Smooth muscle cell (in vitro differentiated cells): ENCODE results near the gene CADM4. TPM values are rescaled to one million over a fixed set of nuclear protein-coding genes. Genes with fewer than 3 reads are reported as not detected.

Experiments
- DNase-seq: peaks from one replicate; lab custom pipeline; 2025; ENCODE audit not compliant: unreplicated experiment; lab: John Stamatoyannopoulos, UW
- H2AFZ ChIP-seq: fragments of 200-600 bp; sonication (generic); 2 replicates; pipeline ENCODE4 v1.6.0; 2016; ENCODE audit warnings: antibody characterized with exemption, low read depth, mild to moderate bottlenecking
- H3F3A ChIP-seq: fragments of 200-600 bp; sonication (generic); 2 replicates; pipeline ENCODE4 v1.6.0; 2017; ENCODE audit warnings: antibody characterized with exemption, low read depth
- H3K27ac ChIP-seq: fragments of 200-600 bp; sonication (generic); 2 replicates; pipeline ENCODE4 v1.5.1; 2016; ENCODE audit warnings: low read depth, mild to moderate bottlenecking
- H3K27me3 ChIP-seq: fragments of 200-600 bp; sonication (generic); 2 replicates; pipeline ENCODE4 v1.6.1; 2016; ENCODE audit warnings: low read depth, mild to moderate bottlenecking
- H3K36me3 ChIP-seq: fragments of 200-600 bp; sonication (generic); 2 replicates; pipeline ENCODE4 v1.5.1; 2016; ENCODE audit warnings: low read depth
- H3K4me1 ChIP-seq: fragments of 200-600 bp; sonication (generic); 2 replicates; pipeline ENCODE4 v1.5.1; 2016; ENCODE audit warnings: low read depth
- H3K4me2 ChIP-seq: fragments of 200-600 bp; sonication (generic); 2 replicates; pipeline ENCODE4 v1.6.0; 2016; ENCODE audit warnings: mild to moderate bottlenecking
- H3K4me3 ChIP-seq: fragments of 200-600 bp; sonication (generic); 2 replicates; pipeline ENCODE4 v1.5.1; 2016; ENCODE audit warnings: mild to moderate bottlenecking
- H3K79me2 ChIP-seq: fragments of 200-600 bp; sonication (generic); 2 replicates; pipeline ENCODE4 v1.6.0; 2016; ENCODE audit warnings: low read depth, mild to moderate bottlenecking
- H3K9ac ChIP-seq: fragments of 200-600 bp; sonication (generic); 2 replicates; pipeline ENCODE4 v1.6.0; 2016; ENCODE audit warnings: low read depth
- H3K9me3 ChIP-seq: fragments of 200-600 bp; sonication (generic); replicated peaks from 2 replicates; pipeline ENCODE4 v1.5.1; 2016; ENCODE audit warnings: low read depth
- H4K20me1 ChIP-seq: fragments of 200-600 bp; sonication (generic); 2 replicates; pipeline ENCODE4 v1.6.0; 2016; ENCODE audit warnings: low read depth
- WGBS: methylation state at CpG from one replicate; pipeline ENCODE4 v1.1.7; 2016; ENCODE audit warnings: low lambda C conversion rate; 5-methylcytosine and 5-hydroxymethylcytosine counted together
- polyA plus RNA-seq: library from polyadenylated mRNA; unstranded; fragments of >200 nt; fragmentation: Nextera tagmentation; extraction: Ambion mirVana; gene quantifications from 2 replicates; pipeline ENCODE4 v1.2.1, GENCODE V29; 2016
- total RNA-seq: library from RNA; depleted of rRNA; stranded (reverse); fragments of >200 nt; gene quantifications from 2 replicates; pipeline ENCODE4 v1.2.3, GENCODE V29; 2014
- TF ChIP-seq, protein P1 (sequence below): fragments of 200-600 bp; sonication (generic); IDR thresholded peaks from 2 replicates; pipeline ENCODE4 v1.5.1; 2017; ENCODE audit warnings: borderline replicate concordance, mild to moderate bottlenecking, antibody characterized with exemption; ENCODE audit not compliant: insufficient read depth, poor library complexity, severe bottlenecking

CADM4 gene, protein sequence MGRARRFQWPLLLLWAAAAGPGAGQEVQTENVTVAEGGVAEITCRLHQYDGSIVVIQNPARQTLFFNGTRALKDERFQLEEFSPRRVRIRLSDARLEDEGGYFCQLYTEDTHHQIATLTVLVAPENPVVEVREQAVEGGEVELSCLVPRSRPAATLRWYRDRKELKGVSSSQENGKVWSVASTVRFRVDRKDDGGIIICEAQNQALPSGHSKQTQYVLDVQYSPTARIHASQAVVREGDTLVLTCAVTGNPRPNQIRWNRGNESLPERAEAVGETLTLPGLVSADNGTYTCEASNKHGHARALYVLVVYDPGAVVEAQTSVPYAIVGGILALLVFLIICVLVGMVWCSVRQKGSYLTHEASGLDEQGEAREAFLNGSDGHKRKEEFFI
- total RNA-seq (2.4 and 3.7 TPM in 2 replicates), polyA plus RNA-seq (1.9 and 8.3 TPM in 2 replicates)

DNA sequence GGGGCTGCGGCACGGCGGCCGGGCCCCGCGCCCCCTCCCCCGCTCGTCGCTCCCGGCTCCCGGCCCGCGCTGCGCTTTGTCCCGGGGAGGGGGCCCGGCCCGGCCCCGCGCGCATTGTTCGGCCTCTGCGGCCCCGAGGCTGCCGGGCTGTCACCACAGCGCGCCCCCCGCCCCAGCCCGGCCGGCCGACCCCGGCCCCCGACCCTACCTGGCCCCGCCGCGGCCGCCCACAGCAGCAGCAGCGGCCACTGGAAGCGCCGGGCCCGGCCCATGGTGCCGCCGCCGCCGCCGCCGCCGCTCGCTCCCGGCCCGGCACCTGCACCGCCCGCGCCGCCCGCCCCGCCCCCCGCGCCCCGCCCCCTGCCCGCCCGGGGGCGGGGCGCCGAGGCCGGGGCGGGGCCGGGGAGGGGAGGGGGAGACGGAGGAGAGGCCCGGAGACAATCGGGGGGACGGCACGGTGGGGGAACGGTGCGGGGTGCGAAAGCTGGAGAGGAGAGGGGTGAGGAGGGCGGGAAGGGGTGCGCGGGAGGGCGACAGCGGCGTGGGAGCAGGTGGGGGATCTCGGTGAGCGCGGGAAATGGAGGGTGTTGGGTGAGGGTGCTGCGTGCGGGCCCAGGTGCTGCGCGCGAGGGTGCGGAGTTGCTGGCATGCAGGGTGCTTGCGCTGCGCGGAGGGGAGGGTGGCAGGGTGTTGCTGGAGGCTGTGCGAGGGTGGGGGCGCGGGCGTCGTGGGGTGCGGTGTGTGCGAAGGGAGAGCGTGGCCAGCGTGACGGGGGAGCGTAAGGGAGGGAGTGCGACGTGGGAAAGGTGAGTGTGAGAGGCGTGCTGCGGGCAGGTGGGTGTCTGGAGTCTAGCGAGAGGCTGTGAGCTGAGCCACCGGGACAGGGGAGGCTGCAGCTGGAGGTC is at the start of gene CADM4:
Gene CADM4, minus strand, starts transcription at position 332 of the 905 bp plus-strand sequence. Its CDS starts 60 bp downstream, at position 272.
- no peak within 1 kb of the TSS for H3K27ac ChIP-seq
- TF ChIP-seq, protein P1, sequence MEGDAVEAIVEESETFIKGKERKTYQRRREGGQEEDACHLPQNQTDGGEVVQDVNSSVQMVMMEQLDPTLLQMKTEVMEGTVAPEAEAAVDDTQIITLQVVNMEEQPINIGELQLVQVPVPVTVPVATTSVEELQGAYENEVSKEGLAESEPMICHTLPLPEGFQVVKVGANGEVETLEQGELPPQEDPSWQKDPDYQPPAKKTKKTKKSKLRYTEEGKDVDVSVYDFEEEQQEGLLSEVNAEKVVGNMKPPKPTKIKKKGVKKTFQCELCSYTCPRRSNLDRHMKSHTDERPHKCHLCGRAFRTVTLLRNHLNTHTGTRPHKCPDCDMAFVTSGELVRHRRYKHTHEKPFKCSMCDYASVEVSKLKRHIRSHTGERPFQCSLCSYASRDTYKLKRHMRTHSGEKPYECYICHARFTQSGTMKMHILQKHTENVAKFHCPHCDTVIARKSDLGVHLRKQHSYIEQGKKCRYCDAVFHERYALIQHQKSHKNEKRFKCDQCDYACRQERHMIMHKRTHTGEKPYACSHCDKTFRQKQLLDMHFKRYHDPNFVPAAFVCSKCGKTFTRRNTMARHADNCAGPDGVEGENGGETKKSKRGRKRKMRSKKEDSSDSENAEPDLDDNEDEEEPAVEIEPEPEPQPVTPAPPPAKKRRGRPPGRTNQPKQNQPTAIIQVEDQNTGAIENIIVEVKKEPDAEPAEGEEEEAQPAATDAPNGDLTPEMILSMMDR: no peak
- 0% methylated on average over 2 of the region's 110 CpGs for WGBS
- H3K9ac ChIP-seq: no peak within 1 kb of the TSS
- H3F3A ChIP-seq: no peaks in the 10 kb centered on the region
- H3K9me3 ChIP-seq: no peaks in the 10 kb centered on the region
- no peaks in the 10 kb centered on the region for H3K79me2 ChIP-seq
- peaks cover 7% of the 10 kb centered on the region for H3K4me1 ChIP-seq
- H3K36me3 ChIP-seq: no peaks in the 10 kb centered on the region
- no peak for DNase-seq
- H3K4me3 ChIP-seq: peak within 1 kb of the TSS; percentile 50
- H3K27me3 ChIP-seq: peaks cover 43% of the 10 kb centered on the region
- H3K4me2 ChIP-seq: peak within 1 kb of the TSS; percentile 83
- H2AFZ ChIP-seq: no peak within 1 kb of the TSS
- no peaks in the 10 kb centered on the region for H4K20me1 ChIP-seq

DNA sequence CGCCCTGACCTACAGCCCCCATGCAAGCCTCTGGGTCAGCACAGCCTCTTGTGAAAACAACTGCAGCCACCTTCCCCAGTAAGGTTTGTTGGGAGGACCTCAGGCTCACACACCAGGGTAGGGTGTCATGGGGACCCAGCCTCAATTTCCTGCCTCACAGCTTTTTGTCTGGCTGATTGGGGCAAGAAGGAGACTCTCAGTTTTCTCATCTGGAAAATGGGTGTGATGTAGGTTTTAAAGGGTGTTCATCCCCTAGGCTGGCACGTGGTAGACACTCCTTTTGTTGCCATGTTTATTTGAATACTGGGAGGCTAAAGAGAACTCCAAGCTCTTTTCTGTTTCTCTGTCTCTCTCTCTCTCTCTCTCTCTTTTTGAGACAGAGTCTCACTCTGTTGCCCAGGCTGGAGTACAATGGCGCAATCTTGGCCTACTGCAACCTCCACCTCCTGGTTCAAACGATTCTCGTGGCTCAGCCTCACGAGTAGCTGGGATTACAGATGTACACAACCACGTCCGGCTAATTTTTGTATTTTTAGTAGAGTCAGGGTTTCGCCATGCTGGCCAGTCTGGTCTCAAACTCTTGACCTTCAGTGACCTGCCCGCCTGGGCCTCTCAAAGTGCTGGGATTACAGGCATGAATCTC is 48.5 kb upstream of the CADM4 start:
- H3K27ac ChIP-seq: no peak overlapping the region
- WGBS: 90% methylated on average over 10 of the region's 10 CpGs

DNA sequence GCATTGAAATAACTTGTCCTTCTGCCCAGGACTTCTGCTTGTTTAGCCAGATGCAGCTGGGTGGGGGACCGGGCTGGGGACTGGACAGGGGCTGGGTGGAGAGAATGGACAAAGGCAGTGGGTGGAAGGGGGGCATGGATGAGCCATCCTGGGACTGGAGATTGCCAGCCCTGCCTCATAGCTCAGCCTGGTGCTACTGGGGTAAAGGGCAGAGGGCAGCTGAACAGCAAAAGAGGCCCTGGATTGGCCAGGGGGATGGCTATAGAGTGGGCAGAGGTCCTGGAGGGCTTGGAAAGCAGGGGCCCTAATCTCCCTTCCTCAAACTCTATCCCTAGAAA is 48.0 kb upstream of the CADM4 start:
- Histone ChIP-seq H3K36me3 (no peaks in the 10 kb centered on the region), H3K27ac (no peak overlapping the region), H3F3A (no peaks in the 10 kb centered on the region), H3K4me2 (no peak overlapping the region), H3K4me3 (no peak overlapping the region), H3K27me3 (no peaks in the 10 kb centered on the region), H3K9ac (no peak overlapping the region), H4K20me1 (no peaks in the 10 kb centered on the region), H3K4me1 (peaks cover 4% of the 10 kb centered on the region), H3K79me2 (no peaks in the 10 kb centered on the region), H3K9me3 (no peaks in the 10 kb centered on the region), H2AFZ (no peak overlapping the region)
- TF ChIP-seq, protein P1: no peak
- 80% methylated on average over 1 of the region's 1 CpG for WGBS
- no peak for DNase-seq

More for the DNA sequence above, 48.5 kb upstream of the CADM4 start:
- Histone ChIP-seq H3K9ac (no peak overlapping the region), H3K27me3 (no peaks in the 10 kb centered on the region), H4K20me1 (no peaks in the 10 kb centered on the region), H3K4me1 (peaks cover 4% of the 10 kb centered on the region), H3K9me3 (no peaks in the 10 kb centered on the region), H2AFZ (no peak overlapping the region), H3K79me2 (no peaks in the 10 kb centered on the region), H3K4me3 (no peak overlapping the region), H3K36me3 (no peaks in the 10 kb centered on the region), H3F3A (no peaks in the 10 kb centered on the region), H3K4me2 (no peak overlapping the region)
- DNase-seq: no peak
- TF ChIP-seq, protein P1: no peak
